Measurements from ENCODE around the gene GULP1. TPM values are rescaled to one million over a fixed set of nuclear protein-coding genes. Genes with fewer than 3 reads are reported as not detected.

The GULP1 gene
- total and polyA plus RNA-seq, 10 of the 15 experiments (the other 5 are each of a cell fraction or from before 2014, with no cell fraction given), result 0.02 to 1.3 (median 0.15) TPM; not detected in 5

DNA sequence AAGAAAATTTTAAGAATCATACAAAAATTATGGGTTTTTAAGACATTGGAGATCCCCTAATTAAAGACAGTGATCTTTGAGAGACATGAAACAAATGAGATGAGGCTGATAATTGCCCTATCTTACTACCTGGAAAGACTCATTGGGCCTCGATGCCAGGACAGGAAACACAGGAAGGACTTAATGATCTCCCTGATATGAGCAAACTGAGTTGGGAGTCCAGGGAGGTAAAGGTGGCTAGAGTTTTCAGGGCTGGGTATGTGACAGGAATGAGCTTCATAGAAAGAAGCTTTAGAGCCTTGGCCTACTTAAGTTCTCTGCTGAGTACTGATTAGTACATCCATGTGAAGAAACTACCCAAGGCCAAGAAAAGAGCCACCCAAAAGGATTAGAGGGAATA is 40.6 kb upstream of the GULP1 start (continued):
- no peak for TF ChIP-seq PAX5 (IDR thresholded peaks at IDR 0.05; ENCODE audit: borderline replicate concordance, low read depth, low read length)

DNA sequence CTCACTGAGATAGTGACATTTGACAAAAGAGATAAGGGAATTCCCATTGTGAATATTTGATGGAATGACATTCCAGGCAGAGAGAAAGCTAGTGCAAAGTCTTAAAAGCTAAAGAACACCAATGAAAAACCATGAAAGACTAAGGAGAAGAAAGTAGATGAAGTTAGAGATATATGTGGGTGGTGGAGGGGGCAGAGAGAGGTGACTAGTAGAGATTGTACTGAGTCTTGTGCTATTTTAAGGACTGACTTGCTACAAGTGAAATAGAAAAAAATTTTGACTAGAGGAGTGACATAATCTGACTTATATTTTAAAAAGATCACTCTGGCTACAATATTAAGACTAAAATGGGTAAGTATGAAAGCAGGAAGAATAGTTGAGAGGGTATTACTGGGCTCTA is 35.3 kb upstream of the GULP1 start:
- no peak for FAIRE-seq
- no peaks in the 10 kb centered on the region for H3K9me3 ChIP-seq (replicated peaks; ENCODE audit: control insufficient read depth, insufficient read depth, low read length)
- no peaks in the 10 kb centered on the region for H4K20me1 ChIP-seq (ENCODE audit: control insufficient read depth, insufficient read depth)
- TF ChIP-seq CBX5 (IDR thresholded peaks at IDR 0.05; ENCODE audit: low read depth) (no peak), CHD1 (IDR thresholded peaks at IDR 0.05; ENCODE audit: low read depth, low read length) (no peak), CEBPB (IDR thresholded peaks at IDR 0.05; ENCODE audit: borderline replicate concordance in 1 of 2, low read depth in 2 of 2, low read length in 2 of 2) (no peak), ZNF207 (IDR thresholded peaks at IDR 0.05; ENCODE audit: borderline replicate concordance) (no peak), RCOR1 (conservative IDR thresholded peaks at IDR 0.05; ENCODE audit: low read depth, low read length) (no peak), GATAD2B (conservative IDR thresholded peaks at IDR 0.05; ENCODE audit: low read depth) (no peak), TBL1XR1 (IDR thresholded peaks at IDR 0.05; ENCODE audit: low read depth, low read length) (no peak), HDGF (IDR thresholded peaks at IDR 0.05) (no peak), IRF4 (IDR thresholded peaks at IDR 0.05; ENCODE audit: low read depth, low read length) (no peak), MTA3 (IDR thresholded peaks at IDR 0.05; ENCODE audit: borderline replicate concordance, low read length) (no peak)
- TF ChIP-seq, protein P1, sequence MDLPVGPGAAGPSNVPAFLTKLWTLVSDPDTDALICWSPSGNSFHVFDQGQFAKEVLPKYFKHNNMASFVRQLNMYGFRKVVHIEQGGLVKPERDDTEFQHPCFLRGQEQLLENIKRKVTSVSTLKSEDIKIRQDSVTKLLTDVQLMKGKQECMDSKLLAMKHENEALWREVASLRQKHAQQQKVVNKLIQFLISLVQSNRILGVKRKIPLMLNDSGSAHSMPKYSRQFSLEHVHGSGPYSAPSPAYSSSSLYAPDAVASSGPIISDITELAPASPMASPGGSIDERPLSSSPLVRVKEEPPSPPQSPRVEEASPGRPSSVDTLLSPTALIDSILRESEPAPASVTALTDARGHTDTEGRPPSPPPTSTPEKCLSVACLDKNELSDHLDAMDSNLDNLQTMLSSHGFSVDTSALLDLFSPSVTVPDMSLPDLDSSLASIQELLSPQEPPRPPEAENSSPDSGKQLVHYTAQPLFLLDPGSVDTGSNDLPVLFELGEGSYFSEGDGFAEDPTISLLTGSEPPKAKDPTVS (IDR thresholded peaks at IDR 0.05; ENCODE audit: low read depth, low read length), result no peak
- TF ChIP-seq, protein P2, sequence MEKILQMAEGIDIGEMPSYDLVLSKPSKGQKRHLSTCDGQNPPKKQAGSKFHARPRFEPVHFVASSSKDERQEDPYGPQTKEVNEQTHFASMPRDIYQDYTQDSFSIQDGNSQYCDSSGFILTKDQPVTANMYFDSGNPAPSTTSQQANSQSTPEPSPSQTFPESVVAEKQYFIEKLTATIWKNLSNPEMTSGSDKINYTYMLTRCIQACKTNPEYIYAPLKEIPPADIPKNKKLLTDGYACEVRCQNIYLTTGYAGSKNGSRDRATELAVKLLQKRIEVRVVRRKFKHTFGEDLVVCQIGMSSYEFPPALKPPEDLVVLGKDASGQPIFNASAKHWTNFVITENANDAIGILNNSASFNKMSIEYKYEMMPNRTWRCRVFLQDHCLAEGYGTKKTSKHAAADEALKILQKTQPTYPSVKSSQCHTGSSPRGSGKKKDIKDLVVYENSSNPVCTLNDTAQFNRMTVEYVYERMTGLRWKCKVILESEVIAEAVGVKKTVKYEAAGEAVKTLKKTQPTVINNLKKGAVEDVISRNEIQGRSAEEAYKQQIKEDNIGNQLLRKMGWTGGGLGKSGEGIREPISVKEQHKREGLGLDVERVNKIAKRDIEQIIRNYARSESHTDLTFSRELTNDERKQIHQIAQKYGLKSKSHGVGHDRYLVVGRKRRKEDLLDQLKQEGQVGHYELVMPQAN (conservative IDR thresholded peaks at IDR 0.05), result no peak
- TF ChIP-seq, protein P3, sequence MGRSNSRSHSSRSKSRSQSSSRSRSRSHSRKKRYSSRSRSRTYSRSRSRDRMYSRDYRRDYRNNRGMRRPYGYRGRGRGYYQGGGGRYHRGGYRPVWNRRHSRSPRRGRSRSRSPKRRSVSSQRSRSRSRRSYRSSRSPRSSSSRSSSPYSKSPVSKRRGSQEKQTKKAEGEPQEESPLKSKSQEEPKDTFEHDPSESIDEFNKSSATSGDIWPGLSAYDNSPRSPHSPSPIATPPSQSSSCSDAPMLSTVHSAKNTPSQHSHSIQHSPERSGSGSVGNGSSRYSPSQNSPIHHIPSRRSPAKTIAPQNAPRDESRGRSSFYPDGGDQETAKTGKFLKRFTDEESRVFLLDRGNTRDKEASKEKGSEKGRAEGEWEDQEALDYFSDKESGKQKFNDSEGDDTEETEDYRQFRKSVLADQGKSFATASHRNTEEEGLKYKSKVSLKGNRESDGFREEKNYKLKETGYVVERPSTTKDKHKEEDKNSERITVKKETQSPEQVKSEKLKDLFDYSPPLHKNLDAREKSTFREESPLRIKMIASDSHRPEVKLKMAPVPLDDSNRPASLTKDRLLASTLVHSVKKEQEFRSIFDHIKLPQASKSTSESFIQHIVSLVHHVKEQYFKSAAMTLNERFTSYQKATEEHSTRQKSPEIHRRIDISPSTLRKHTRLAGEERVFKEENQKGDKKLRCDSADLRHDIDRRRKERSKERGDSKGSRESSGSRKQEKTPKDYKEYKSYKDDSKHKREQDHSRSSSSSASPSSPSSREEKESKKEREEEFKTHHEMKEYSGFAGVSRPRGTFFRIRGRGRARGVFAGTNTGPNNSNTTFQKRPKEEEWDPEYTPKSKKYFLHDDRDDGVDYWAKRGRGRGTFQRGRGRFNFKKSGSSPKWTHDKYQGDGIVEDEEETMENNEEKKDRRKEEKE (IDR thresholded peaks at IDR 0.05), result no peak
- H3K27me3 ChIP-seq (replicated peaks in 1 of 2; ENCODE audit: control insufficient read depth in 2 of 2, insufficient read depth in 2 of 2, low read length in 1 of 2), result no peaks in the 10 kb centered on the region
- SMC1A ChIA-PET (ENCODE audit: uncharacterized antibody, unreplicated experiment), result interaction anchor here (1.2 kb wide), 1 partner anchor 113 kb away, joined by 5 read pairs; no protein-coding TSS in a partner anchor
- CTCF ChIA-PET, result no interaction called here
- H3K4me3 ChIP-seq, result no peak overlapping the region
- H3K4me1 ChIP-seq (ENCODE audit: control insufficient read depth, insufficient read depth, low read length), result no peaks in the 10 kb centered on the region
- RAD21 ChIA-PET (ENCODE audit: unreplicated experiment), result no interaction called here
- ATAC-seq, result no peak
- H3K36me3 ChIP-seq (ENCODE audit: control insufficient read depth in 2 of 2, insufficient read depth in 2 of 2, low read length in 1 of 2), result no peaks in the 10 kb centered on the region
- no peak overlapping the region for H3K4me2 ChIP-seq (ENCODE audit: control insufficient read depth, insufficient read depth)
- no peak for DNase-seq (ENCODE audit: low read depth, low spot score)
- intact Hi-C loops (cut with micrococcal nuclease; ENCODE audit: unreplicated experiment) (no loop called here), in situ Hi-C loops (cut with MboI) (no loop called here)
- POLR2A ChIA-PET, result no interaction called here
- H2AFZ ChIP-seq (ENCODE audit: control insufficient read depth, low read depth, low read length), result no peak overlapping the region
- no peak overlapping the region for H3K9ac ChIP-seq (ENCODE audit: control insufficient read depth, insufficient read depth, low read length)
- no TSS peak for BruUV-seq (replicated peaks)
- H3K27ac ChIP-seq (ENCODE audit: control insufficient read depth, insufficient read depth), result no peak overlapping the region
- no peaks in the 10 kb centered on the region for H3K79me2 ChIP-seq (ENCODE audit: control insufficient read depth, insufficient read depth, low read length)
